Stimulated activated naive B cell treated with anti-CD40 and anti-IgM and Interleukin-4, amounts not matched to agents 10 μg/mL and 1 μg/mL and 100 μg/mL, for 72 hours (primary cell): ENCODE measurements around the gene CTXN2.

Source experiments
- ATAC-seq, 2 donors: fragments of 150-1000 bp; cut with Tn5 transposase; replicated peaks; 2 replicates each; pipeline ENCODE4 v1.10.0; 2021; ENCODE audit warnings: moderate library complexity in 1 of 2
- DNase-seq: peaks from one replicate; pipeline ENCODE4 v3.0.0; 2021
- H3K27ac Mint-ChIP-seq: one replicate; pipeline ENCODE4 v1.8.0; 2022; ENCODE audit warnings: mild to moderate bottlenecking, mixed read lengths
- H3K27me3 Mint-ChIP-seq, 2 donors: one replicate each; pipeline ENCODE4 v1.8.0; 2022; ENCODE audit warnings: mixed read lengths in 2 of 2
- H3K36me3 Mint-ChIP-seq, 2 donors: one replicate each; pipeline ENCODE4 v1.8.0; 2022; ENCODE audit warnings: mixed read lengths in 2 of 2, mild to moderate bottlenecking in 1 of 2
- H3K4me1 Mint-ChIP-seq, 2 donors: one replicate each; pipeline ENCODE4 v1.8.0; 2022; ENCODE audit warnings: mixed read lengths in 2 of 2, mild to moderate bottlenecking in 1 of 2
- H3K4me3 Mint-ChIP-seq, 2 donors: one replicate each; pipeline ENCODE4 v1.8.0; 2022; ENCODE audit warnings: mild to moderate bottlenecking in 2 of 2, mixed read lengths in 2 of 2, moderate library complexity in 1 of 2
- H3K9me3 Mint-ChIP-seq, 2 donors: one replicate each; pipeline ENCODE4 v1.8.0; 2022; ENCODE audit warnings: mixed read lengths in 2 of 2, mild to moderate bottlenecking in 1 of 2

CTXN2 gene

DNA sequence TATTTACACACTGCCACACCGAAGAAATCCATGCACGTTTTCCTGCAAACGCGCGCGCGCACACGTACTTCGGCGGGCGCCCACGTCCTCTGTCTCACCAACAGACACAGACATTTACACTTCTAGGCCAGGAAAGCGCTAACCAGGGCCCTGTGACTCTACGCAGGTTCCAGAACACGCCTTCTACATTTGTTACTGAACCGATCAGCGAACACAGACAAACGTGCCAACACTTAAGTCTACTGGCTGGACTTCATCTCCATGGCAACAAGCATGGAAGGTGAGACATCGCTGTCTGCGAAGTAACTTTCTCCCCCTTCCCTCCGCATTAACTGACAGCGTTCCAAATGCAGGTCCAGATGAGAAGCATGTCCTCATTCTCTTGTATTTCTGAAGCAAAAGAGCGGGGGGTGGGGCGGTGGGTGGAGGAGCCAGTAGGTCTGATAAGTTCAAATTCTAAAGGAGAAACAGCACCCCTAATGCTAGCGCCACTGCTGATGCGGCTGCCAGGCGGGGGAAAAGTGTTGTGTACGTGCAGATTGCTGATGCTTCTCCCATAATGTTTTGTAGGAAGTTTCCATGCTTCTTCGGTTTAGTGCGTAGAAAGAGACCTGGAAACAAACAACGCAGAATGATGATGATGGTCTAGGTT is at the start of gene CTXN2:
Gene CTXN2 (plus strand): TSS at position 92 of the 652 bp plus-strand sequence. CDS start 9,636 bp downstream, outside the sequence.
- ATAC-seq (no peak), DNase-seq (no peak)
- Mint-ChIP-seq H3K4me1 (peaks cover 7 to 12% of the 10 kb centered on the region in 2 donors), H3K27ac (no peak within 1 kb of the TSS), H3K27me3 (peaks cover 35 to 40% of the 10 kb centered on the region in 2 donors), H3K36me3 (no peaks in the 10 kb centered on the region), H3K4me3 (peak within 1 kb of the TSS; percentile 46 to 71), H3K9me3 (peaks cover 5 to 7% of the 10 kb centered on the region in 2 donors)

DNA sequence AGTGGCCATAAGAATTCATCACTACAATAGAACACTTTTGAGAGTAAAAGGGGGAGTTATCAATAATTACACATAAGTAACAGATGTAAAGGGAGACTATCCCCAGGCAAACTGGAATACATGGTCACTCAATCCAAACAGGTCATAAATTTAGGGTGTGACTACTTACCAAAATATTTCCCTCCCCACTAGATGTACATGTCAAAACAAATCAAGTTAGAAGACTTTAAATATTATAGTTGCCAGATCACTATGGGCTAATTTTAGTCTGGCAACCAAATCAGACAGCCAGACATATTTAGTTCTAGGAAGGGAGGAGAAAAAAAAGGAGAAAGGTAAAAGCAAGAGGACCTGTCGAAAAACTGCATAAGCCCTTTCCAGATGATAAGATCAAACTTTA is 47.6 kb upstream of the CTXN2 start:
- ATAC-seq: no peak
- Mint-ChIP-seq H3K27ac (no peak overlapping the region), H3K4me1 (peaks cover 5% of the 10 kb centered on the region in 2 donors)

DNA sequence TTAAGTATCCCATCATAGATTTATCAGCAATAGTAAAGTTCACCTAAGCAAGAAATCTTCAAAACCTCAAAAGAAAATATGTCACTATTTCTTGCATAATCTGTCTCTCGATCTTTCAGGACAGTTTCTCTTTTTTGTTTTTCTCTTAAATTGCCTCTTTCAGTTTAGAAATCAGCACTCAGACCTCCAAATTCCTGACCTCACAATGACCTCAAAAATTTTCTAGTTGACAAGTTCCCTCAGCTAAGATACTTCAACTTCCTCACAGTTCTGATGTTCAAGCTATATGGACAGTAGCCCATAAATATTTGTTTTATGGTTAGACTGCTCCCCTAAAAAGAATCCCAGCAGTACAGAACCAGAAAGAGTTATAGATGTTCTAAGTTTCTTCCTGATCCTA is 46.6 kb upstream of the CTXN2 start:
- H3K9me3 Mint-ChIP-seq: no peaks in the 10 kb centered on the region
- H3K4me1 Mint-ChIP-seq: peaks cover 5% of the 10 kb centered on the region in 2 donors
- H3K4me3 Mint-ChIP-seq: no peak overlapping the region
- peaks cover 5 to 17% of the 10 kb centered on the region in 2 donors for H3K36me3 Mint-ChIP-seq
- no peaks in the 10 kb centered on the region for H3K27me3 Mint-ChIP-seq
- no peak overlapping the region for H3K27ac Mint-ChIP-seq
- no peak for DNase-seq
- no peak for ATAC-seq

More for the DNA sequence above, 47.6 kb upstream of the CTXN2 start:
- no peaks in the 10 kb centered on the region for H3K9me3 Mint-ChIP-seq
- no peaks in the 10 kb centered on the region for H3K27me3 Mint-ChIP-seq
- no peak overlapping the region for H3K4me3 Mint-ChIP-seq
- H3K36me3 Mint-ChIP-seq: peaks cover 5 to 10% of the 10 kb centered on the region in 2 donors
- DNase-seq: no peak

DNA sequence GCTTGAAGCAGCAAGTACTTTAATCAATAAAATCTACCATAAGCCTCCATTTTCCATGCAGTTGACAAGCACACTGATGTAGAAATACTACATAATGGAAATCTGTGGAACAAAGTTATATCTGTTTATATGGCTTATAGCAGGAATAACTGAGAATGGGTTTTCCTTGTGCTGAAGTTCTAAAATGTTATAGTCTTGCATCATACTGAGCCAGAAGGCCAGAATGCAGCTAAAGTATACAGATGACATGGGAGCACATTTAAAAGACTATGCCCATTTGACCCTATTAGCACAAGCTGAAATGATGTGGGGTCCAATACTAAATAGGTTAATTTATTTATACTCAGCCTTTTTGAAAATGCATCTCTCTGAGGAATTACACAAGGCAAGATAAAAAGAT is 45.5 kb upstream of the CTXN2 start:
- ATAC-seq (no peak), DNase-seq (no peak)
- H3K36me3 Mint-ChIP-seq: peaks cover 5 to 18% of the 10 kb centered on the region in 2 donors
- peaks cover 5% of the 10 kb centered on the region in 2 donors for H3K4me1 Mint-ChIP-seq
- H3K9me3 Mint-ChIP-seq: no peaks in the 10 kb centered on the region
- H3K27ac Mint-ChIP-seq: no peak overlapping the region
- H3K4me3 Mint-ChIP-seq: no peak overlapping the region
- H3K27me3 Mint-ChIP-seq: no peaks in the 10 kb centered on the region

DNA sequence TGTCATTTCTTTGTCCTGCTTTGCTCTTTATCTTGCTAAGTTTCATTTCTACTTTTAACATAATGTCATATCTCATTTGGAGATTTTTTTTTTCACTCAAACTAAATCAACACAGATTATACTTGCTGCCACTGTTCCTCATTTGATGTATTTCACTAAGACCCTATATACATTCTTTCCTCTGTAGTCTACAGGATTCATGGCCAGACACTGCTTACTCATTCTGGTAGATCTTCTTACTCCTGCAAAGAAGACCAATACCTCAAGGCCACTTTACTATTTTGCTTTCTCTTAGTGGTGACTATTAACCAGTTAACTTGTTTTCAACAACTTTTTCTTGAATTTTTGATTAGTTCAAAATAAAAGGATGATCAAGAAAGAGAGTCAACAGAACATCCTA is 44.1 kb upstream of the CTXN2 start:
- no peaks in the 10 kb centered on the region for H3K9me3 Mint-ChIP-seq
- H3K36me3 Mint-ChIP-seq: peaks cover 15 to 25% of the 10 kb centered on the region in 2 donors
- no peaks in the 10 kb centered on the region for H3K27me3 Mint-ChIP-seq

DNA sequence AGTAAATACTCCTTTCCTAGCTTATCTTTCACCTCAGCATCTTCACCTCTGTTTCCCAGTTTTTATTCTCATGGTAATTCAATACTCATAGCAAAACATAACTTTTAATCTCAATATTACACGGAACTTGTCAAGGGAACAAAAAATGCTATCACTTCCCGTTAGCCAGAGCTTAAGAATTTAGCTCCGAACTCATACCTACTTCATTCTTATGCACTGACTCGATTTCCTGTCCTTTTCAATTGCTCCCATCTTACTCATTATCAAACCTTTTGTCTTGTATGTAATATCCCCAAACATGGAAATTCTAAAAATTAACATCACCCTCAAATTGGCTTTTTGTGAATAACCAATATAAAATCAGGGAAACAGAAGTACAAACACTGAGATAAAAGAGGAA is 41.6 kb upstream of the CTXN2 start:
- Mint-ChIP-seq H3K4me1 (peaks cover 3 to 4% of the 10 kb centered on the region in 2 donors), H3K27me3 (no peaks in the 10 kb centered on the region), H3K27ac (no peak overlapping the region), H3K36me3 (peaks cover 18 to 32% of the 10 kb centered on the region in 2 donors), H3K9me3 (no peaks in the 10 kb centered on the region), H3K4me3 (no peak overlapping the region)
- ATAC-seq (no peak), DNase-seq (no peak)

More for the DNA sequence above, 44.1 kb upstream of the CTXN2 start:
- no peak overlapping the region for H3K4me3 Mint-ChIP-seq
- H3K4me1 Mint-ChIP-seq: peaks cover 5% of the 10 kb centered on the region in 2 donors
- DNase-seq (no peak), ATAC-seq (peak; percentile 33 to 68)
- no peak overlapping the region for H3K27ac Mint-ChIP-seq

DNA sequence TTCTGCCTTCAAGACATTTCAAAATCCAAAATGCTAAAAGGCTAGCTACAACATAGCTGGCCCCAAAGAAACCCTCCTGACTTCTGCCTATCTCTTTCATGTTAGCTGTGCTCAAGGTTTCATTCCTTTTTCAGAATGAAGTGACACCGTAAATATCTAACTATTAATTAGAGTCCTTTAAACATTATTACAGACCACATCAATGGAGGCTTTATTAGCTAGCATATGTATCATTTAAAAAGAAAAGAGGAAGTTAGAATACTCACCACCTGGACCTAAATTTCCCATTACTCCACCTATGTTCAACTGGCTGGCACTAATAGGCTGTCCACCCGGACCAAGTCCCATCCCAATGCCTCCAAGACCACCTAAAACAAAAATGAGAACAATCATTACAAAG is 37.9 kb upstream of the CTXN2 start:
- H3K27me3 Mint-ChIP-seq: no peaks in the 10 kb centered on the region
- no peaks in the 10 kb centered on the region for H3K4me1 Mint-ChIP-seq
- peaks cover 18 to 30% of the 10 kb centered on the region in 2 donors for H3K36me3 Mint-ChIP-seq
- no peak for ATAC-seq
- H3K9me3 Mint-ChIP-seq: no peaks in the 10 kb centered on the region
- no peak overlapping the region for H3K4me3 Mint-ChIP-seq
- H3K27ac Mint-ChIP-seq: no peak overlapping the region
- DNase-seq: no peak

DNA sequence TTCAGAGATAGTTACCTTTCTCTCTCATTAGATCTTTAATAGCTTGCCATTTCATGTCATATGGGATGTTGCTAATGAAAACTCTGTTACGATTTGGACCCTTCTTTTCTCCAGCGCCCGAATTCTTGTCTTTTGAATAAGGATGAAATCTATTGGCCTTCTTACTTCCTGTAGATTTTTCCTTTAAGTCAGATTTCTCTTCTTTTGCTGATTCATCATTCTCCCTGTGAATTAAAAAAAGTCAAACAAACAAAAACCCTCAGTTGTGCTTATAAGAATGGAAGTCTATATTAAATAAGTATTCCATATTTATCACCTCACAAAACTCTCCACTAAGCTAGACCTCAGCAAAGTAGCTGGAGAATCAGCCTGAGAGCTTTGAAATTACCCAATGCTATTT is 22.8 kb upstream of the CTXN2 start:
- ATAC-seq (no peak), DNase-seq (no peak)
- Mint-ChIP-seq H3K4me3 (no peak overlapping the region), H3K4me1 (no peaks in the 10 kb centered on the region), H3K27me3 (no peaks in the 10 kb centered on the region), H3K36me3 (peaks cover 10 to 25% of the 10 kb centered on the region in 2 donors), H3K27ac (no peak overlapping the region), H3K9me3 (no peaks in the 10 kb centered on the region)

DNA sequence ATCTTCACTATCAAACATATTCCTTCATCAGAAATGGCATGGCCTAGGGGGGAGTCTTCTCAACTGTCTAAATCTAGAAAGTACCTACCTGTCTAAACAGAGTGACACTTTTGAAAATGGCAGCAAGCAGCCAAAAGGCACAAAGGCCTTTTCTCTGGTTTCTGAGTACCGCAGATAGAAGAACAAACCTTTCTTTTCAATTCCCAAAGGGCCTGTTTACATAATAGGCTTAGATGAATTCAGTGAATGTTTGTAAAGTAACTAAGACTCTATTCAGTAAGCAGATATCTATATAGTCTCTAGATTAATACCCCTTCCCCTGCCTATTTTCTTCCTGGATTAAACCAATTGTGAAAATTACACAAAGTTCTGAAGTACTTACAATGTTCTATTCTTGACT is 20.5 kb upstream of the CTXN2 start:
- ATAC-seq (no peak), DNase-seq (no peak)
- peaks cover 3 to 6% of the 10 kb centered on the region in 2 donors for H3K4me1 Mint-ChIP-seq
- H3K27me3 Mint-ChIP-seq: no peaks in the 10 kb centered on the region
- H3K4me3 Mint-ChIP-seq: no peak overlapping the region
- peaks cover 0 to 1% of the 10 kb centered on the region in 2 donors for H3K9me3 Mint-ChIP-seq
- H3K36me3 Mint-ChIP-seq: peaks cover 11 to 31% of the 10 kb centered on the region in 2 donors
- H3K27ac Mint-ChIP-seq: no peak overlapping the region

DNA sequence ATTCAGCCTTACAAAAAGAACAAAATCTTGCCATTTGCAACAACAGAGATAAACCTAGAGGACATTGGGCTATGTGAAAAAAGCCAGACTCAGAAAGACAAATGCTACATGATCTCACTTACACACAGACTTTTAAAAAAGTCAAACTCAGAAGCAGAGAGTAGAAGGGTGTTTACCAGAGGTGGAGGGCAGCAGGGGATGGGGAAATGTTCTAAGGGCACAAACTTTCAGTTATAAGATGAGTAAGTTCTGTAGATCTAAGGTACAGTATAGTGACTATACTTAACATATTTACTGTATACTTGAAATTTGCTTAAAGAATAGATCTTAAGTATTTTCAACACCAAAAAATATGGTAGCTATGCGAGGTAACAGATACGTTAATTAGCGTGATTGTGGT is 16.3 kb upstream of the CTXN2 start:
- Mint-ChIP-seq H3K4me1 (peaks cover 7 to 16% of the 10 kb centered on the region in 2 donors), H3K9me3 (peaks cover 0 to 1% of the 10 kb centered on the region in 2 donors), H3K27me3 (peaks cover under 1% of the 10 kb centered on the region in 2 donors), H3K4me3 (no peak overlapping the region), H3K36me3 (peaks cover 8 to 19% of the 10 kb centered on the region in 2 donors), H3K27ac (no peak overlapping the region)
- DNase-seq (no peak), ATAC-seq (peak; percentile 25 to 31)

DNA sequence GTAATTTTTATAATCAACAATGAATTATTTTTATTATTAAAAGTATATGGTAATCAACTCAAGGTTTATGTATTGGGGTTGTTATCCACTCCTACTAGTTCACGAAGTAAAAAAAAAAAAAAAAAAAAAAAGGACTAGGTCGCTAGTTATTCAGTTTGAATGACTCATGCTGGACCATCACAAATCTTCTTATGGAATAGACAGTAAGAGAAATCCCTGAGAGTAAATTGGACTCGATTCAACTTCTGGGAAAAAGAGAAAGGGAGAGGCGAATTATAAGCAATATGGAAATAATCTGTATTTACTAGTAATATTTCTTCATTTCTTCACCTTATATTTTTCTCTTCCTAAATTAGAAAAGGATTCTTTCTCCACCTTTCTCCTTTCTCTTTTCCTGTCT is 15.4 kb upstream of the CTXN2 start:
- Mint-ChIP-seq H3K27ac (no peak overlapping the region), H3K9me3 (peaks cover 0 to 1% of the 10 kb centered on the region in 2 donors), H3K4me1 (peaks cover 7 to 16% of the 10 kb centered on the region in 2 donors), H3K4me3 (no peak overlapping the region), H3K27me3 (peaks cover 4 to 7% of the 10 kb centered on the region in 2 donors), H3K36me3 (peaks cover 8 to 19% of the 10 kb centered on the region in 2 donors)
- DNase-seq: no peak
- ATAC-seq: no peak

DNA sequence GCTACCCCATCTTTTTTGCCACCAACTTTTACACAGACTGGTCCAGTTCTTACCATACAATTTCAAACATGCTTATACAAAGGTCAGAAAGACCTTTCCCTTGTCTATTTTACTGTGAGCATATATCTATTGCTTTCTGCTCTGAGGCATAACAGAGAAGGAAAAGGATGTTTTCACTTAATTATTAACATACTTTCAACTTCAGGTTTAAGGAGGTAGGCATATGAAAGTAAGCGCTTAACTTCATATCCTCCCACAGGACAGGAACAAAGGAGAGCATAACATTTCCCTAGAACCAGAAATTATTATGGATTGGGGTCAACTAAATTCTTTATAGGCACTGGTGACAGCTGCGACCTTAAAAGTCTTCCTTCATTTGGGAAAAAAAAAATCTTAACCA is 14.5 kb upstream of the CTXN2 start:
- H3K4me1 Mint-ChIP-seq: peaks cover 7 to 16% of the 10 kb centered on the region in 2 donors
- peaks cover 0 to 1% of the 10 kb centered on the region in 2 donors for H3K9me3 Mint-ChIP-seq
- peak; percentile 16 to 21 for ATAC-seq
- H3K4me3 Mint-ChIP-seq: peak overlapping the region; percentile 85 to 87
- H3K36me3 Mint-ChIP-seq: peaks cover 8 to 19% of the 10 kb centered on the region in 2 donors
- DNase-seq: no peak
- H3K27me3 Mint-ChIP-seq: peaks cover 6 to 9% of the 10 kb centered on the region in 2 donors
- peak overlapping the region; percentile 94 for H3K27ac Mint-ChIP-seq

DNA sequence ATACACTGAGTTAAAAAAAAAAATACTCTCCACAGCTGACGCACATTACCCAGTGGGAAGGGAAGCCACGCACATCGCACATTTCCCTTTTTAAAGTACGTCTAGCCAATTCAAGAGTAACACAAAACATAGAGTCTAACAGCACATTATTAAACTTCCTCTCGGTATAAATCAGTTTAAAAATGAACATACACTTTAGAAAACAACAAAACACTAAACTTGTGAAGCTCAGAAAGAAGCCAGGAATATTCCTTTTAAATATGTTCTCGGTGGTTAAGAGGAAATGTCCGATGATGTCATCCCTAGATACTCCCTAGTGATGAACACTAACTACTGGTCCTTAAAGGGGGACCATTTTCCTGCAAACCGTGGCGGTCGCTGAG is 14.1 kb upstream of the CTXN2 start:
- peaks cover 0 to 1% of the 10 kb centered on the region in 2 donors for H3K9me3 Mint-ChIP-seq
- H3K27me3 Mint-ChIP-seq: peaks cover 9 to 12% of the 10 kb centered on the region in 2 donors
- H3K4me1 Mint-ChIP-seq: peaks cover 7 to 16% of the 10 kb centered on the region in 2 donors
- peak overlapping the region; percentile 85 to 87 for H3K4me3 Mint-ChIP-seq
- peaks cover 8 to 19% of the 10 kb centered on the region in 2 donors for H3K36me3 Mint-ChIP-seq
- ATAC-seq (peak; percentile 68 to 76), DNase-seq (peak; percentile 6)
- H3K27ac Mint-ChIP-seq: peak overlapping the region; percentile 94

DNA sequence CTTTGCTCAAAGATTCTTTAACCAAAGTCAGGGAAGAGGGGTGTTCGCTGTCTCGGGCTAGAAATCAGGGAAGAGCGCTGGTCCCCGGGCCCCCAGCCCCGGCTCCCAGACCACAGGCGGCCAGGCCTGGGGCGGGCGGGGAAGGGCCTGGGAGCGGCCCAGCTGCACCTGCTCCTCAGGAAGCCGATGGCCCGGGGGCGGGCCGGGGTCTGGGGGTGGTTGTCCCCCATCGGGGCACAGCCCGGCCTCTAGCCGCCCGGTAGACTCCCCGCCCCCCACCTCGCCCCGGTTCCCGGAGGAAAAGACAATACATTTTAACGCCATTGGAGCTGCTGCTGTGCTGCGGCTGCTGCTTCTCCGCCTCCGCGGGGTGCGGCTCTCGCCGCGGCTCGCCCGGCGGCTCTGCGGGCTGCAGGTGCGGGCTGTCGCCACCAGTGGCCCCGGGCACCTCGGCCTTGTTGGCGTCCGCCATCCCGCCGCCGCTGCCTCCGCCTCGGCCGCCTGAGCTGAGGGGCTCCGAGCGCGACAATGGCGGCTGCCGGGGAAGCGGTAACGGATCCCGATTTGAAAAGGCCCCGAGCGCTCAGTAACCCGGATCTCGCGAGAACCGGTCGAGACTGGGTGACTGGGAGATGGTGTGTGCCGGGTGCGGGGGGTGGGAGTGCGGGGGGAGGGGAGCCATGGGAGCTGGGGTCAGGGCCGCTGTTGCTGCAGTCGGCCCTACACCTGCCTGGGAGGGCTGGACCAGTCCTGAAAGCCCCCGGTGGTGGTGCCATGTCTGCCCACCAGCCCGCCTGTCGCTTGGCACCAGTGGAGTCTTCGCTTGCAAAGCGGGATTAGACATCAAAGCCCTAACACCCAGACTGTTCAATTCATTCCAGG is 13.5 kb upstream of the CTXN2 start, which contains the start of gene MYEF2:
Gene MYEF2 (minus strand): TSS at position 530 of the 882 bp plus-strand sequence. CDS start 58 bp downstream, at position 472.
- Mint-ChIP-seq H3K4me1 (peaks cover 7 to 16% of the 10 kb centered on the region in 2 donors), H3K27me3 (peaks cover 12 to 13% of the 10 kb centered on the region in 2 donors), H3K36me3 (peaks cover 8 to 15% of the 10 kb centered on the region in 2 donors), H3K27ac (peak within 1 kb of the TSS; percentile 94), H3K4me3 (peak within 1 kb of the TSS; percentile 85 to 87), H3K9me3 (peaks cover 0 to 1% of the 10 kb centered on the region in 2 donors)
- DNase-seq (peak; percentile 77), ATAC-seq (peak; percentile 87 to 88)
